Measurements from ENCODE around the gene BLM. TPM values are rescaled to one million over a fixed set of nuclear protein-coding genes. Genes with fewer than 3 reads are reported as not detected.

Gene BLM
- total RNA-seq, 4 donors from 2014 or later, result 1.3 to 3.4 (median 2.0) TPM

DNA sequence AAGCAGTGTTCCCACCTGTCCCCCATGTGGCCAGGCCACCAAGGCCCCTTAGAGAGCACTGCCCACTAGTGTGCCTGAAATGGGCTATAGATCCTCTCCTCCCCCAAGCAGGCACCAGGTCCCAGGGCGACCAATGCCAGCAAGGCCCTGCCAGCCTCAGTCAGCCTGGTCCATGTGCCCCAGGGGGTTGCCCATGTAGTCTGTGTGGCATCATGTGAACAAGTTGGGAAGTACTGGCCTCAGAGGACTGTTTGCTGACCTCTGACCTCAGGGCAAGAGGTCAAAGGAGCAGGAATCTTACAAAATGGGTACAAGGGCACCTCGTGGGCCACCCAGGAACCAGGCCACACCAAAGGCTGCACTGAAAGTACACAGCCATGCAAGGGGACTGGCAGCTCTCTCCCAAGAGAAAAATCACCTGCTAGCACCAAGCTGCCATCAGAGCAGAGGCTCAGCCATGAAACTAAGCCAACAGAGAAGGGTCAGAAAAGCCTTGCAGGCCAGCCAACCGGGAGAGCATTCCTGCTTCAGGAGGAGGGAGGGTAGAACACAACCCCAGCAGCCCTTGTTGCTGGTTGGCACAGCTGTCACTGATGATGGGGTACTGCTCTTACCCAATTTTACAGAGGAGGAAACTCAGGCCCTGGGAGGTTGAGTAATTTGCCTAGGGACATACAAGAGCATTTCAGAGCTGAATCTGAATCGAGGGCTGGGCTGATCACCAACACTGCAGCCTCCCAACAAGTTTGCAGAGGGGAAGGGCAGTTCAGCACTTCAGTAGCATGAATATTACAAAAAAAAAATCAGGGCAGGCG, 146.0 kb downstream of the BLM start:
- no peak for TF ChIP-seq POLR2A (IDR thresholded peaks at IDR 0.05)
- TF ChIP-seq, protein P1, sequence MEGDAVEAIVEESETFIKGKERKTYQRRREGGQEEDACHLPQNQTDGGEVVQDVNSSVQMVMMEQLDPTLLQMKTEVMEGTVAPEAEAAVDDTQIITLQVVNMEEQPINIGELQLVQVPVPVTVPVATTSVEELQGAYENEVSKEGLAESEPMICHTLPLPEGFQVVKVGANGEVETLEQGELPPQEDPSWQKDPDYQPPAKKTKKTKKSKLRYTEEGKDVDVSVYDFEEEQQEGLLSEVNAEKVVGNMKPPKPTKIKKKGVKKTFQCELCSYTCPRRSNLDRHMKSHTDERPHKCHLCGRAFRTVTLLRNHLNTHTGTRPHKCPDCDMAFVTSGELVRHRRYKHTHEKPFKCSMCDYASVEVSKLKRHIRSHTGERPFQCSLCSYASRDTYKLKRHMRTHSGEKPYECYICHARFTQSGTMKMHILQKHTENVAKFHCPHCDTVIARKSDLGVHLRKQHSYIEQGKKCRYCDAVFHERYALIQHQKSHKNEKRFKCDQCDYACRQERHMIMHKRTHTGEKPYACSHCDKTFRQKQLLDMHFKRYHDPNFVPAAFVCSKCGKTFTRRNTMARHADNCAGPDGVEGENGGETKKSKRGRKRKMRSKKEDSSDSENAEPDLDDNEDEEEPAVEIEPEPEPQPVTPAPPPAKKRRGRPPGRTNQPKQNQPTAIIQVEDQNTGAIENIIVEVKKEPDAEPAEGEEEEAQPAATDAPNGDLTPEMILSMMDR (IDR thresholded peaks at IDR 0.05), result no peak
- Histone ChIP-seq H3K4me1 (peaks cover 16 to 73% (median 42%) of the 10 kb centered on the region in 3 donors), H3K27ac (peak overlapping the region in 3 of 4 donors; percentile 40 to 52 (median 43)), H3K4me3 (no peak overlapping the region), H3K36me3 (no peaks in the 10 kb centered on the region), H3K27me3 (peaks cover 0 to 17% (median 0%) of the 10 kb centered on the region in 4 donors), H3K9me3 (no peaks in the 10 kb centered on the region)
- DNase-seq, result no peak
- intact Hi-C loops (cut with DNase I), result no loop called here
- WGBS, 2 donors, result 35 to 67% methylated on average over 2 of the region's 5 CpGs

DNA sequence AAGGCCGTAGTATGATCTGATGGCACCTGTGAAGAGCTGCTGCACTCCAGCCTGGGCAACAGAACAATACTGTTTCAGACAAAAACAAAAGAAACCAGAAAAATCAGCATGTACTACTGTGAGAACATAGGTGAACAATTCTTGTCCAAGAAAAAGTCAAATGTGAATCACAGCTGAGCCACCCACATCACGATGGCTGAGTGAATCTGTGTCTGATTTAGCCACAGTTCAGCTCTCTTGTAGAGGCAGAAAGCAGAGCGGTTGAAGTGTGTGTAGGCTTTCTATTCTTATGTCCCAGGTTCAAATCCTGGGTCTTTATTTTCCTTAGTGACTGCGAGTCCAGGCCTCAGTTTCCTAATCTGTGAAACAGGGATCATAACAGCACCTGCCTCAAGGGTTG, 146.8 kb downstream of the BLM start:
- TF ChIP-seq, protein P1 (IDR thresholded peaks at IDR 0.05), result no peak
- TF ChIP-seq POLR2A (IDR thresholded peaks at IDR 0.05), result no peak
- WGBS, 2 donors, result 56 to 64% methylated on average over 4 of the region's 4 CpGs

DNA sequence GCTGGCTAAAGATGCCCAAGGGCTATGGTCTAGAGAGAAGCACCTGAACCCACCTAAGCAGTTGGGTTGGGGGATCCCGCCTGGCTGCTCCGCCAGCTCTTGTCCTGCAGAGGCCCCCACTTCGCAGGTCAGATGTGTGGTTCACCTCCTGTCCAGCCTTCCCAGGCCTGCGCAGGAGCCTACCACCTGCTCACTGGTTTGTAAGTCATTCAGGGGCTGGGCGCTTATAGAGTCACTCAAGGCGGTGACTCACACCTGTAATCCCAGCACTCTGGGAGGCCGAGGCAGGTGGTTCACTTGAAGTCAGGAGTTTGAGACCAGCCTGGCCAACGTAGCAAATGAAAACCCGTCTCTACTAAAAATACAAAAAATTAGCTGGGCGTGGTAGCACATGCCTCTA, 147.4 kb downstream of the BLM start:
- DNase-seq, result no peak
- intact Hi-C loops (cut with DNase I), result no loop called here
- Histone ChIP-seq H3K27me3 (peaks cover 0 to 9% (median 0%) of the 10 kb centered on the region in 4 donors), H3K4me3 (no peak overlapping the region), H3K36me3 (no peaks in the 10 kb centered on the region), H3K9me3 (no peaks in the 10 kb centered on the region), H3K27ac (peak overlapping the region in 1 of 4 donors; percentile 5), H3K4me1 (peaks cover 27 to 86% (median 54%) of the 10 kb centered on the region in 3 donors)
- TF ChIP-seq, protein P1 (IDR thresholded peaks at IDR 0.05), result no peak
- TF ChIP-seq POLR2A (IDR thresholded peaks at IDR 0.05), result no peak
- 58 to 71% methylated on average over 5 to 6 of the region's 10 CpGs for WGBS, 2 donors

More for the DNA sequence above, 146.8 kb downstream of the BLM start:
- no peak overlapping the region for H3K4me3 ChIP-seq
- H3K36me3 ChIP-seq, result no peaks in the 10 kb centered on the region
- H3K27ac ChIP-seq, result peak overlapping the region in 3 of 4 donors; percentile 40 to 47 (median 43)
- no peaks in the 10 kb centered on the region for H3K9me3 ChIP-seq
- peaks cover 22 to 81% (median 48%) of the 10 kb centered on the region in 3 donors for H3K4me1 ChIP-seq
- no peak for DNase-seq
- peaks cover 0 to 12% (median 0%) of the 10 kb centered on the region in 4 donors for H3K27me3 ChIP-seq
- intact Hi-C loops (cut with DNase I), result no loop called here

DNA sequence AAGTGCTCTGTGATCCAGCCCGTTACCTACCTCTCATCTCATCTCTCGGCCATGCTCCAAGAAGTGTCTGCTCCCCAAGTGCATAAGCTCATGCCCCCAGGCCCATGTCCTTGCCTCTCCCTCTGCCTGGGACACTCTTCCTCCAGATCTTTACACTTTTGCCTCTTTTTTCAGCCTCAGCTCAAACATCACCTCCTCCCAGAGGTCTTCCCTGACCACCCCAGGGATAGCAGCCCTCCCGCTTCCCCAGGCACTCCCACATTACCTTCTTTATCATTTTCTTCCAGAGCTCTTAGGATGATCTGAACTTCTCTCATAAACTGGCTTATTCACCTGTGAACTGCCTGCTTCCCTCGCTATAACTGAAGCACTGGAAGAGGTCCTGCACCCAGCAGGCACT, 148.6 kb downstream of the BLM start:
- intact Hi-C loops (cut with DNase I), result no loop called here
- peaks cover 36 to 91% (median 64%) of the 10 kb centered on the region in 3 donors for H3K4me1 ChIP-seq
- WGBS, 2 donors, result 76 to 83% methylated on average over 4 of the region's 4 CpGs

More for the DNA sequence above, 148.6 kb downstream of the BLM start:
- no peak for DNase-seq
- no peak overlapping the region for H3K4me3 ChIP-seq
- H3K27ac ChIP-seq, result no peak overlapping the region
- TF ChIP-seq POLR2A (IDR thresholded peaks at IDR 0.05), result no peak
- TF ChIP-seq, protein P1 (IDR thresholded peaks at IDR 0.05), result no peak
- no peaks in the 10 kb centered on the region for H3K9me3 ChIP-seq
- no peaks in the 10 kb centered on the region for H3K27me3 ChIP-seq
- no peaks in the 10 kb centered on the region for H3K36me3 ChIP-seq

Small RNA genes lying within 50 kb of the gene (small RNA-seq; reads per million reads assigned to genes)
- gene RF00093 (0 reads per million in 4 donors), gene RN7SL363P (0 reads per million in 4 donors)

Other genes starting within 250 kb of the BLM start
- gene CRTC3, start 187.4 kb upstream of the BLM start, total RNA-seq, result 10 to 100 TPM; 10.0 to 33.0 (median 13.3) TPM
- 10 to 100 TPM; 27.7 to 43.3 (median 38.5) TPM for gene FURIN, start 151.2 kb downstream of the BLM start, total RNA-seq
- gene FES, start 167.2 kb downstream of the BLM start, total RNA-seq, result 10 to 100 TPM in 2 of 4 donors, 1 to 10 TPM in 2; 1.8 to 13.4 (median 9.7) TPM
- 10 to 100 TPM in 3 of 4 donors, 1 to 10 TPM in 1; 9.9 to 25.2 (median 12.1) TPM for gene MAN2A2, start 186.0 kb downstream of the BLM start, total RNA-seq
- gene HDDC3, start 215.2 kb downstream of the BLM start, total RNA-seq, result 10 to 100 TPM in 3 of 4 donors, 1 to 10 TPM in 1; 5.8 to 13.7 (median 11.7) TPM
- gene UNC45A, start 217.9 kb downstream of the BLM start, total RNA-seq, result 10 to 100 TPM; 38.7 to 76.0 (median 64.2) TPM
- gene RCCD1, start 237.5 kb downstream of the BLM start, total RNA-seq, result 10 to 100 TPM in 1 of 4 donors, 1 to 10 TPM in 3; 8.7 to 12.6 (median 9.8) TPM